HL-60 (cell line): Measurements from ENCODE around the gene ACOT9.

Source experiments
- DNase-seq, 2 experiments: peaks; one replicate each; pipeline ENCODE4 v3.0.0-alpha.2; 2010 to 2020; ENCODE audit warnings: low read depth in 1 of 2, low spot score in 1 of 2
- H3K27ac ChIP-seq: fragments of 250-450 bp; sonication (Bioruptor Pico); replicated peaks from 2 replicates; pipeline ENCODE4 v1.5.1; 2020; ENCODE audit warnings: mild to moderate bottlenecking, moderate library complexity
- H3K27me3 ChIP-seq: fragments of 250-450 bp; sonication (Bioruptor Pico); 2 replicates; pipeline ENCODE4 v1.5.1; 2021; ENCODE audit warnings: mild to moderate bottlenecking, moderate library complexity; ENCODE audit not compliant: insufficient read depth, poor library complexity, severe bottlenecking
- H3K4me3 ChIP-seq: replicated peaks from 2 replicates; pipeline ENCODE4 v1.5.1; 2011; ENCODE audit warnings: mild to moderate bottlenecking, control low read depth, low read length; ENCODE audit not compliant: insufficient read depth
- GABPA ChIP-seq: IDR thresholded peaks from 2 replicates; pipeline ENCODE4 v1.6.1; 2012; ENCODE audit warnings: low read depth
- POLR2AphosphoS5 ChIP-seq: IDR thresholded peaks from 2 replicates; pipeline ENCODE4 v1.6.1; 2012; ENCODE audit warnings: low read depth
- SPI1 ChIP-seq: IDR thresholded peaks from 2 replicates; pipeline ENCODE4 v1.6.1; 2012; ENCODE audit warnings: low read depth, mild to moderate bottlenecking, borderline replicate concordance
- TF ChIP-seq, protein P1 (sequence below): IDR thresholded peaks from one replicate; pipeline ENCODE4 v1.5.1; 2011; ENCODE audit warnings: low read length, control low read depth, inconsistent platforms; ENCODE audit not compliant: insufficient read depth
- TF ChIP-seq, protein P2 (sequence below): IDR thresholded peaks from 2 replicates; pipeline ENCODE4 v1.6.1; 2012; ENCODE audit warnings: low read depth; ENCODE audit not compliant: insufficient replicate concordance

ACOT9 gene

DNA sequence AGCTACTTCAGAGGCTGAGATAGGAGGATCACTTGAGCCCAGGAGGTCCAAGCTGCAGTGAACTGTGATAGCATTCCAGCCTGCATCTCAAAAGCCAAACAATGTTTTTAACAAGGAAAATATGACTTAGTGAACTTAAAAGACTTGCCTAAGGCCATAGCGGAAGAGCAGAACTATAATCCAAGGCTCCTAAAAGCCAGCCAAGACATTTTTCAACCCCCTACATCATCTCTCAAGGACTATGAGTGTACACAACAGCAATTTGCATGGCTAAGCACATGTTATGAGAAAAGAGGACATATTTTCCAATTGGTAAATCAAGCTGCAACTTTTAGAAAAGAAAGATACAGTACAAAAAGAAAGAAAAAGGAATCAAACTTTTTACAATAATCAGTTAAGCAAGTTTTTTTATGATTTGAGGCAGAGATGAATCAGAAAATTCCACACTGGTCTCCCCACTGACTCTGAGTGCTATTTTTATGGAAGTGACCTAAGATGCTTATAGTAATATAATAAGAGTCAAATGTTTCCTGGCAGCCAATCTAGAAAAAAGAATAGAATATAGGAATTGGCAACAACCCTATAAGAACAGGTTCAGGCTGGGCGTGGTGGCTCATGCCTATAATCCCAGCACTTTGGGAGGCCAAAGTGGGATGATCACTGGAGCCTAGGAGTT, 9.8 kb upstream of the ACOT9 start:
- Histone ChIP-seq H3K4me3 (no peak overlapping the region), H3K27ac (no peak overlapping the region), H3K27me3 (no peaks in the 10 kb centered on the region)
- TF ChIP-seq POLR2AphosphoS5 (no peak), SPI1 (no peak), GABPA (no peak)
- TF ChIP-seq, protein P1, sequence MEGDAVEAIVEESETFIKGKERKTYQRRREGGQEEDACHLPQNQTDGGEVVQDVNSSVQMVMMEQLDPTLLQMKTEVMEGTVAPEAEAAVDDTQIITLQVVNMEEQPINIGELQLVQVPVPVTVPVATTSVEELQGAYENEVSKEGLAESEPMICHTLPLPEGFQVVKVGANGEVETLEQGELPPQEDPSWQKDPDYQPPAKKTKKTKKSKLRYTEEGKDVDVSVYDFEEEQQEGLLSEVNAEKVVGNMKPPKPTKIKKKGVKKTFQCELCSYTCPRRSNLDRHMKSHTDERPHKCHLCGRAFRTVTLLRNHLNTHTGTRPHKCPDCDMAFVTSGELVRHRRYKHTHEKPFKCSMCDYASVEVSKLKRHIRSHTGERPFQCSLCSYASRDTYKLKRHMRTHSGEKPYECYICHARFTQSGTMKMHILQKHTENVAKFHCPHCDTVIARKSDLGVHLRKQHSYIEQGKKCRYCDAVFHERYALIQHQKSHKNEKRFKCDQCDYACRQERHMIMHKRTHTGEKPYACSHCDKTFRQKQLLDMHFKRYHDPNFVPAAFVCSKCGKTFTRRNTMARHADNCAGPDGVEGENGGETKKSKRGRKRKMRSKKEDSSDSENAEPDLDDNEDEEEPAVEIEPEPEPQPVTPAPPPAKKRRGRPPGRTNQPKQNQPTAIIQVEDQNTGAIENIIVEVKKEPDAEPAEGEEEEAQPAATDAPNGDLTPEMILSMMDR: no peak
- TF ChIP-seq, protein P2, sequence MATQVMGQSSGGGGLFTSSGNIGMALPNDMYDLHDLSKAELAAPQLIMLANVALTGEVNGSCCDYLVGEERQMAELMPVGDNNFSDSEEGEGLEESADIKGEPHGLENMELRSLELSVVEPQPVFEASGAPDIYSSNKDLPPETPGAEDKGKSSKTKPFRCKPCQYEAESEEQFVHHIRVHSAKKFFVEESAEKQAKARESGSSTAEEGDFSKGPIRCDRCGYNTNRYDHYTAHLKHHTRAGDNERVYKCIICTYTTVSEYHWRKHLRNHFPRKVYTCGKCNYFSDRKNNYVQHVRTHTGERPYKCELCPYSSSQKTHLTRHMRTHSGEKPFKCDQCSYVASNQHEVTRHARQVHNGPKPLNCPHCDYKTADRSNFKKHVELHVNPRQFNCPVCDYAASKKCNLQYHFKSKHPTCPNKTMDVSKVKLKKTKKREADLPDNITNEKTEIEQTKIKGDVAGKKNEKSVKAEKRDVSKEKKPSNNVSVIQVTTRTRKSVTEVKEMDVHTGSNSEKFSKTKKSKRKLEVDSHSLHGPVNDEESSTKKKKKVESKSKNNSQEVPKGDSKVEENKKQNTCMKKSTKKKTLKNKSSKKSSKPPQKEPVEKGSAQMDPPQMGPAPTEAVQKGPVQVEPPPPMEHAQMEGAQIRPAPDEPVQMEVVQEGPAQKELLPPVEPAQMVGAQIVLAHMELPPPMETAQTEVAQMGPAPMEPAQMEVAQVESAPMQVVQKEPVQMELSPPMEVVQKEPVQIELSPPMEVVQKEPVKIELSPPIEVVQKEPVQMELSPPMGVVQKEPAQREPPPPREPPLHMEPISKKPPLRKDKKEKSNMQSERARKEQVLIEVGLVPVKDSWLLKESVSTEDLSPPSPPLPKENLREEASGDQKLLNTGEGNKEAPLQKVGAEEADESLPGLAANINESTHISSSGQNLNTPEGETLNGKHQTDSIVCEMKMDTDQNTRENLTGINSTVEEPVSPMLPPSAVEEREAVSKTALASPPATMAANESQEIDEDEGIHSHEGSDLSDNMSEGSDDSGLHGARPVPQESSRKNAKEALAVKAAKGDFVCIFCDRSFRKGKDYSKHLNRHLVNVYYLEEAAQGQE: no peak
- no peak for DNase-seq

DNA sequence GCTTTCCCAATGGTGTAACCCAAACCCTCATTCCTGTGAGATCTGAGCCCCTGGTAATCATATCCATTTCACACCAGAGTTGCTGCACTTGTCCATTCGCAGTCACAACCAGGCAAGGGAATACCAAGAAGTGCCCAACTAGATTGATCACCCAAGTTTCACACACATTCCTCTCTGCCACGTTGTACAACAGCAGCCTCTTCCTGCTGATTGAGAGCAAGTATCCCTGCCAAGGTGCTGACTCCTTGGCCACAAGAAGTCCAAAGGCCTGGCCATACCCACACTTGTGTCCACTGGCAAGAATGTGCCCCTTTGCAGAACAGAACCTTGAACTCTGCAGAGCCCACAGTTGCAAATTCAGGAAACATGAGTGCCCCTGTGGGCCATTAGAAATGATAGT, 6.5 kb upstream of the ACOT9 start:
- TF ChIP-seq GABPA: no peak
- TF ChIP-seq, protein P1: no peak
- no peak for TF ChIP-seq POLR2AphosphoS5
- no peak for TF ChIP-seq SPI1
- TF ChIP-seq, protein P2: no peak
- Histone ChIP-seq H3K27me3 (no peaks in the 10 kb centered on the region), H3K27ac (no peak overlapping the region), H3K4me3 (no peak overlapping the region)
- no peak for DNase-seq

DNA sequence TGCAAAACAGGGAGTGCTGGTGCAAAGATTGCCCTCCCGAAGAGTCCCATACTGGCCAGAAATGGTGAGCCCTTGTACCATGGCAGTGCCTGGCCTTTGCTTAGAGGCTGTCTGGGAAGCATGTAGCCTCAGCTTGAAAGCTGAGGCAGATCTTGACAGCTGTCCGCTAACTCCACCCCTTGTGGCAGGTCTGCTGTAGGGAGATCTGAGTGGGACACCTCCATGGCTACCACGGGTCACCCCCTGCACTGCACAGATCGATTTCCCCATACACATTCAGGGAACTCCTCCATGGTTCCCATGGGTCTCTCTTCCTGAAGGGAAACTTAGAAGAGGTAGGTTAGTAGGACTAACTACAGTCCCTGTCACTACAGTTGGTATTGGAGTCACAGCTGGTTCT, 6.1 kb upstream of the ACOT9 start:
- TF ChIP-seq, protein P1: no peak
- TF ChIP-seq, protein P2: no peak
- TF ChIP-seq SPI1 (no peak), GABPA (no peak), POLR2AphosphoS5 (no peak)
- Histone ChIP-seq H3K4me3 (no peak overlapping the region), H3K27ac (no peak overlapping the region), H3K27me3 (no peaks in the 10 kb centered on the region)
- no peak for DNase-seq
